Measurements from ENCODE around the gene RSPH10B2.
"Not testable (repeated sequence)": the region's sequence is repeated elsewhere in the genome, so short reads cannot be mapped to it uniquely, and the experiment has no call there.

Gene RSPH10B2

DNA sequence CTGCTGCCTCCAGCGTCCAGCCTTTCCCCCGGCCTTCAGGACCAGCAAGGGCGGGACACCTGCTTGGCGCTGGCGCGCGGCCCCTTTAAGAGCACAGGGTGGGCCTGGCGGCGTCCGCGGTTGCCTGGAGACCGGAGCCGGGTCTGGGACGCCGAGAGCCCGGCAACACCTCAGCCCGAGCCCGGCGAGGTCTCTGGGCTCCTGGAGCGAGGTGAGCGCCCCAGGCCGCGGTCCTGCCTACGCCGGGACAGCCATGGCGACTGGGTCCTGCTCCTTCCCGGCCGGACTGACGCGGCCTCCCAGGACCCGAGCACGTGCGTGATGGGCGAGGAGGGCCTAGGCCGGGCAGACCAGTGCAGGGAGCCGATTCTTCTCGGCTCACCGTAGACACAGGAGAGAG, at the start of gene RSPH10B2:
Gene RSPH10B2 (plus strand): TSS at position 140 of the 400 bp plus-strand sequence. CDS start 3,575 bp downstream, outside the sequence.
- FAIRE-seq = not testable (repeated sequence)

DNA sequence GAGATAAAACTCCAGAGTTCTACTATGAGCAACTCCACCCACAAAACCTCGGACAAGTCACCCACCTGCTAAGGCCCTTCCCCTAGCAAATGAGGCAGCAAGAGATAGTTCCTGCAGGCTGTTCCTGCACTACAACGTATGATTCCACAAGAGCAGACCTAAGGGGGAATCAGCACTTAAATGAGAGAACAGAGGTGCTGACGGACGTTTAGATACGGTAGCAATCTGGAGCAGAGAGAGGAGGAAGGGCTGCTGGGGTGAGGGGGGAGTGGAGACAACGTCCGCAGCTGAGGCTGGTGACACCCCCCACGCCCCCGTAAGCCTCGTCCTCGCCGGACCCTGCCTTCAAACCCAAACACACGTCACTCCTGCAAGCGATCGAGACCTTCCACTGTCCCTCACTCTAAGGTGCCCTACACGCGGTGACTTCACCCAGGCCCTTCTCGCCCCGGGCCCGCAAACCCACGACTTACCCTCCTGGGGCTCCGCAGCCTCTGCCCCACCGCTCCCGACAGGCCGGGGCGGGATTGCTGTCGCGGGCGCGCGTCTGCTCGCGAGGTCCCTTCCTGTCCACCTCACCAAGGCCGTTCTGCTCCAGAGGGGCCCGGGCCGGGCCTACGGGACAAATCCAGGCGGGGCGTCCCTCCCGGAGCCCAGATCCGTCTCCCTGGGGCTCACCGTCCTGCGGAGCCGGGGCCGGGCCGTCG, 47.8 kb upstream of the RSPH10B2 start:
- no peak for FAIRE-seq

DNA sequence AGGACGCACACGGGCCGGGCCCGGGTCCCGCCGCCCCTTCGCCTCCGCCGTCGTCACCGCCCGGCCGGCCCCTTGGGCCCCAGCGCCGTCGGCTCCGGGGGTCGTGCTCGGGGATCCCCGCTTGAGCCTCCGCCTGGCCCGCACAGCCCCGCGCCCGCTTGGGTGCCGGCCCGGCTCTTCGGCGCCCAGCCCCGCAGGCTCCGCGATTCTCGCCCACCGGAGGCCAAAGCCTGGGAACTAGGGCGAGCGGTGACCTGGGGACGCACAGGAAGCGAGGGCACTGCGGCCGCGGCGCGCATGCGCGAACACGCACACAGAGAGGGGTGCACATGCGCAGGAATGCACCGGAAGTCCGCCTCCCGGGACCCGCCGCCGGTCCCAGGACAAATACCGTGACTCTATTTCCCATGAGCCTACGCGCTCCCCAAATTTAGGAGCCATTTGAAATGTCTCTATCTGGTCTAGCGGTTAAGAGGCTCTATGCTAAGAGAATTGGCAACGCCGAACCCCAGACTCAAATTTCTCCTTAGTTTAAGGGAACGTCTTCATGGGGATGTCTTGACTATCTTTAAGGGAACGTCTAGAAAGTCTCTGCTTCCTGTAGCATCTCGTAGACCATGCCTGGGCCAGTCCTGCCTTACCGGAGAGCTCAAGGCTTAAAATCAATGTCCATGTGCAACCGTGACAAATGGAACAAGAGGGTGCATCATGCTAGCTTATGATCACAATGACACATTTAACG, 47.1 kb upstream of the RSPH10B2 start, which contains the start of gene ZNF12:
Gene ZNF12 (minus strand): TSS at position 282 of the 742 bp plus-strand sequence. CDS start 1,774 bp downstream, outside the sequence.
- FAIRE-seq = no peak

- FAIRE-seq = no peak
Observed at GRCh38 chr7:6708304-6708703, 45.6 kb upstream of the RSPH10B2 start.

GRCh38 chr7:6709808-6710207, 44.1 kb upstream of the RSPH10B2 start:
- FAIRE-seq = no peak

DNA sequence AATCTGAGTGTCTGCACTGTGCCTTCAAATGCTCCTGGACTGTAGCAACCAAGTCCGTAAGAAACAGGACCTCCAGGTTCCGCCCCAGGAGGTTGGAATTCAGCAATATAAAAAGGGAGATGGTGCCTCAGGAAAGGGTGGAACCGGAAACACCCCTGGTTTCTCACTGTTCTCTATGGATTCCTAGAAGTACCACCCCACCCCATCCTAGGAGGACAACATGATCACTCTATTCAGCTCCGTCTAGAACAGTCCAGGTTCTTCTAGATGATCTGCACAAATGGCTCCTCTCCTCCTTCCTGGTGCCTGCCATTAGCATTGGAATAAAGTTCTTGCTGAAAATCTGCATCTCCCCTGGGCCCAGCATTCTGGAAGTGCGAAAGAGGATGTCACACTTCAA, 39.5 kb upstream of the RSPH10B2 start:
- FAIRE-seq = no peak

GRCh38 chr7:6715898-6716297, 38.0 kb upstream of the RSPH10B2 start:
- not testable (repeated sequence) for FAIRE-seq

GRCh38 chr7:6718124-6718523, 35.8 kb upstream of the RSPH10B2 start:
- FAIRE-seq = no peak

DNA sequence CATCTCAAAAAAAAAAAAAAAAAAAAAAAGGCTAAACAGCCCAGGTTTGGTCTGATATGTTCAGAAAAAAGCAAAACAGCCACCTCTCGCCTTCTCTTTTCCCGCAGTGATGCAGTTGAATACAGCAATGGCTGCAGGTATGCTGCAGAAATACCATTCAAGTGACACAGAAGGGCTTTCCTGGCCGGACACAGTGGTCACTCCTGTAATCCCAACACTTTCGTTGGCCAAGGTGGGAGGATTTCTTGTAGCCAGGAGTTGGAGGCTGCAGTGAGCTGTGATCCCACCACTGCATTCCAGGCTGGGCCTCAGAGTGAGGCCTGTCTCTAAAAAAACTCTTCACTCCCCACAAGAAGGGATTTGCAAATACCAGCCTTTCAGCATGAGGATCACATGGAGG, 29.6 kb upstream of the RSPH10B2 start:
- not testable (repeated sequence) for FAIRE-seq

- FAIRE-seq = no peak
Observed at GRCh38 chr7:6725003-6725402, 28.9 kb upstream of the RSPH10B2 start.

DNA sequence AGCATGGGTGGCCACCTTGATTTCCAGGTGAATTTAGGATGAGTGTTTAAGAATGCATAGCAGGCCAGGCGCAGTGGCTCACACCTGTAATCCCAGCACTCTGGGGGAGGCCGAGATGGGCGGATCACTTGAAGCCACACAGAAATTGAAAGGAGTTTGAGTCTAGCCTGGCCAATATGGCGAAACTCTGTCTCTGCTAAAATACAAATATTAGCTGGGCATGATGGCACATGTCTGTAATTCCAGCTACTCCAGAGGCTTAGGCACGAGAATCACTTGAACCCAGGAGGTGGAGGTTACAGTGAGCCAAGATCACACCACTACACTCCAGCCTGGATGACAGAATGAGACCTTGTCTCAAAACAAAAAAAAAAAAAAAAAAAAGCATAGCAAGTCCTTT, 27.6 kb upstream of the RSPH10B2 start:
- FAIRE-seq = not testable (repeated sequence)

- no peak for FAIRE-seq
Observed at GRCh38 chr7:6727663-6728062, 26.2 kb upstream of the RSPH10B2 start.

- not testable (repeated sequence) for FAIRE-seq
Observed at GRCh38 chr7:6728893-6729491, 24.9 kb upstream of the RSPH10B2 start.

DNA sequence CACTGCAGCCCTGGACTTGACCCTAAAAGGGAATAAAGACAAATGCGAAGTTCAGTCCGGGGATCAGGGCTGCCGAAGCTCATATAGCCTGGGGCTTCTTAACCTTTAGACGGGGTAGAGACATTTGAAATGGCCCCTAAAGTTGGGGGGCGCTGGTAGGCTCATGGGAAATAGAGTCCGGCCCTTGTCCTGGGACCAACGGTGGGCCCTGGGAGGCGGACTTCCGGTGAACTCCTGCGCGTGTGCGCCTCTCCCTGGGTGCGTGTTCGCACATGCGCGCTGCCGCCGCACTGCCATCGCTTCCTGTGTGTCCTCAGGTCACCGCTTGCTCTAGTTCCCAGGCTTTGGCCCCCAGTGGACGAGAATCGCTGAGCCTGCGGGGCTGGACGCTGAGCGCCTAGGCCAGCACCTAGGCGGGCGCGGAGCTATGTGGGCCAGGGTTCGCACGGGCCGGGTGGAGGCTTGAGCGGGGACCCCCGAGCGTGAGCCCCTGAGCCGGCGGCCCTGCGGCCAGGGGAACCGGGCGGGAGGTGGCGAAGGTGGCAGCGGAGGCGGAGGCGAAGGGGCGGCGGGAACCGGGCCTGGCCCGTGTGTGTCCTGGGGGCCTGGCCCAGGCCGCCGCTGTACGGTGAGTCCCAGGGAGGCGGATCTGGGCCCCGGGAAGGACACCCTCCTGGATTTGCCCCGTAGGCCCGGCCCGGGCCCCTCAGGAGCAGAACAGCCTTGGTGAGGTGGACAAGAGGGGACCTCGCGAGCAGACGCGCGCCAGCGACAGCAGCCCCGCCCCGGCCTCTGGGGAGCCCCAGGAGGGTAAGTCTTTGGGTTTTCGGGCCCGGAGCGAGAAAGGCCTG, 24.2 kb upstream of the RSPH10B2 start:
- FAIRE-seq = no peak

- FAIRE-seq = no peak
Observed at GRCh38 chr7:6730343-6730633, 23.6 kb upstream of the RSPH10B2 start.

- FAIRE-seq = not testable (repeated sequence)
Observed at GRCh38 chr7:6738415-6738814, 15.5 kb upstream of the RSPH10B2 start.

DNA sequence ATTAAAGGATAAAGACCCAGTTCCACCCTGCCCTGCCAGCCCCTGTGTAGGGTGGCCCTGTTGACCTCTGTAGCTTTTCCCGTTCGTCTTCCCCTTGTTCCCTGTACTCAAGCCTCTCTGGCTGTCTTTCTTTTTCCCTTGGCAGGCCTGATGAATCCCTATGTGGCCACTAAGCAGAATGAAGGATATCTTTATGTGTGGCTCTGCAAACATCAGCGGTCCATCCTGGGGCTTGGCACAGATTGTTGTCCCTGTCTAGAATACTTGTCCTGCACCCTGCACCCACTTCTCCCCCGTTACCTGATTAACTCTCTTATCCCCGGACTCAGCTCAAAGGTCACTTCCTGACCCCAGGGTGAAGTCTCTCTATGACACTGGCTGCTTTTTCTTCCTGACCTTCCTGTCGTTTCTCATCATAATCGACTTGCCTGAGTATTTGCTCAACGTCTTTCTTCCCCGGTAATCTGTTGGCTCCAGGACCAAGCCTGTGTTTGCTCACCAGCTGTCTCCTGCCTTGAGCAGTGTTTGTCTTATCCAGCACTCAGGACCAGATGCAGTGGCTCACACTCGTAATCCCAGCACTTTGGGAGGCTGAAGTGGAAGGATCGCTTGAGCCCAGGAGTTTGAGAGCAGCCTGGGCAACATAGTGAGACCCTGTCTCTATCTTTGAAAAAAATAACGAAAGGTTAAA, 9.3 kb upstream of the RSPH10B2 start:
- not testable (repeated sequence) for FAIRE-seq

DNA sequence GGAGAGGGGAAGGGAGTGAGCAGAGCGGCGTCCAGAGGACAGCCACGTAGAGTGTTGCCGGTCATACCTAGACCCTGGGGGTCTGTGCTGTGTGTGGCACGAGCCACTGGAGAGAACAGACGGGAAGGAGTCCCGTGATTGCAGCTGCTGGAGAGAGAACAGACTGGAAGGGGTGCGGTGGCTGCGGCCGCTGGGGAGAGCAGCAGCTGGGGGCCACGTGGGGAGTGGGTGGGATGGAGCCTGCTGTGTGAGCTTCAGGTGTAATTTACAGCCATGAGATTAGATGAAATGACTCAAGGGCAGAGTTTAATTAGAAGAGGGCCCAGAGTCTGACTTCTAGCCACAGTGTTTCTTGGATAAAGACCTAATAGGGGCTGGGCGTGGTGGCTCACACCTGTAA, 4.6 kb upstream of the RSPH10B2 start:
- FAIRE-seq = not testable (repeated sequence)

GRCh38 chr7:6750173-6750572, 3.7 kb upstream of the RSPH10B2 start:
- not testable (repeated sequence) for FAIRE-seq

GRCh38 chr7:6761186-6761585, 7.3 kb downstream of the RSPH10B2 start:
- not testable (repeated sequence) for FAIRE-seq

GRCh38 chr7:6781581-6781980, 27.7 kb downstream of the RSPH10B2 start:
- not testable (repeated sequence) for FAIRE-seq

DNA sequence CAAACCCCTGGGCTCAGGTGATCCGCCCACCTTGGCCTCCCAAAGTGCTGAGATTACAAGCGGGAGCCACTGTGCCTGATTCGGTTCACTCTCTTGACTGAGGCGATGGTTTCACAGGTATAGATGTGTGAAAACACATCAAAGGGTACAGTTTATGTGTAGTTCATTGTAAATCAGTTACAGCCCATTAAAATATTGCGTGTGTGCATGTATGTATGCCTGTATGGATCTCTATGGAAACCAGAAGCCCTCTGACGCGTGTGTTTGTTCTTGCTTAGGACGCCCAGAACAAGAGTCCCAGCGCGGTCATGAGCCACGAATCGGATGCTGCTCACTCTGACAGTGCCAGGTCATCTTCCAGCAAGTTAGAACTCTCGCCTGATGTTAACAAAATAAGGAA, 35.5 kb downstream of the RSPH10B2 start:
- FAIRE-seq = not testable (repeated sequence)
